Lower leg skin (tissue), 3 donors: ENCODE measurements around the gene DNAJC17.

ENCODE experiments used
- POLR2A ChIP-seq, 2 donors: fragments of 450-650 bp; IDR thresholded peaks; one replicate each; pipeline ENCODE4 v1.6.1; 2016 to 2017; ENCODE audit warnings: antibody characterized with exemption in 2 of 2, mild to moderate bottlenecking in 1 of 2, moderate library complexity in 1 of 2
- TF ChIP-seq, protein P1 (sequence below), 3 donors: fragments of 450-650 bp; IDR thresholded peaks; one replicate each; pipeline ENCODE4 v1.5.1; 2016; ENCODE audit warnings: antibody characterized with exemption in 3 of 3, mild to moderate bottlenecking in 3 of 3, moderate library complexity in 2 of 3

DNA sequence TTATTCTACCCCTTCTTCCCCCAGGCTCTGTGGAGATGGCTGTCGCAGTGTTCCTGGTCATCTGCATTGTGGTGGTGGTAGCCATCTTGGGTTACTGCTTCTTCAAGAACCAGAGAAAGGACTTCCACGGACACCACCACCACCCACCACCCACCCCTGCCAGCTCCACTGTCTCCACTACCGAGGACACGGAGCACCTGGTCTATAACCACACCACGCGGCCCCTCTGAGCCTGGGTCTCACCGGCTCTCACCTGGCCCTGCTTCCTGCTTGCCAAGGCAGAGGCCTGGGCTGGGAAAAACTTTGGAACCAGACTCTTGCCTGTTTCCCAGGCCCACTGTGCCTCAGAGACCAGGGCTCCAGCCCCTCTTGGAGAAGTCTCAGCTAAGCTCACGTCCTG is 49.5 kb upstream of the DNAJC17 start:
- TF ChIP-seq, protein P1, sequence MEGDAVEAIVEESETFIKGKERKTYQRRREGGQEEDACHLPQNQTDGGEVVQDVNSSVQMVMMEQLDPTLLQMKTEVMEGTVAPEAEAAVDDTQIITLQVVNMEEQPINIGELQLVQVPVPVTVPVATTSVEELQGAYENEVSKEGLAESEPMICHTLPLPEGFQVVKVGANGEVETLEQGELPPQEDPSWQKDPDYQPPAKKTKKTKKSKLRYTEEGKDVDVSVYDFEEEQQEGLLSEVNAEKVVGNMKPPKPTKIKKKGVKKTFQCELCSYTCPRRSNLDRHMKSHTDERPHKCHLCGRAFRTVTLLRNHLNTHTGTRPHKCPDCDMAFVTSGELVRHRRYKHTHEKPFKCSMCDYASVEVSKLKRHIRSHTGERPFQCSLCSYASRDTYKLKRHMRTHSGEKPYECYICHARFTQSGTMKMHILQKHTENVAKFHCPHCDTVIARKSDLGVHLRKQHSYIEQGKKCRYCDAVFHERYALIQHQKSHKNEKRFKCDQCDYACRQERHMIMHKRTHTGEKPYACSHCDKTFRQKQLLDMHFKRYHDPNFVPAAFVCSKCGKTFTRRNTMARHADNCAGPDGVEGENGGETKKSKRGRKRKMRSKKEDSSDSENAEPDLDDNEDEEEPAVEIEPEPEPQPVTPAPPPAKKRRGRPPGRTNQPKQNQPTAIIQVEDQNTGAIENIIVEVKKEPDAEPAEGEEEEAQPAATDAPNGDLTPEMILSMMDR (IDR thresholded peaks at IDR 0.05), result no peak
- no peak for TF ChIP-seq POLR2A (IDR thresholded peaks at IDR 0.05)
